ENCODE results near the gene DMBX1.

DNA sequence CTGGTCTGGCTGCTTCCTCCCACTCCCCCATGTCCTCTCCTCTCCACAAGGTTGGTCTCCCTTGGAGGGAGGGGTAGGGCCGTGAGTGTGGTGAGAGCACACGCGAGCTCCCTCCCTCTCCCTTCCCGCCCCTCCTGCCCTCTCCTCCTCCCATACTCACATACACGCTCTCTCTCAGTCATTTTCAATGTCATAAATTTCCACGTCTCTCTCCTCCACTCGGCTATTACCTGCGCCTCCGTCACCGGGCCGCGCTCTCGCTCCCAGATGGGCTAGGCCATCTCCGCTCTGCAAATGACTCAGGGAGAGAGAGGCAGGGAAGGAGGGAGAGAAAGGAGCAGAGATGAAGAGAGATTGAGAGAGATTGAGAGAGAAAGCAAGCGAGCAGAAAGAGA lies 36.7 kb upstream of the DMBX1 start:
- TF ChIP-seq CTCF (IDR thresholded peaks at IDR 0.05; ENCODE audit: low read depth, low read length, poor library complexity, severe bottlenecking): no peak
- TF ChIP-seq EZH2phosphoT487 (IDR thresholded peaks at IDR 0.05; ENCODE audit: borderline replicate concordance, low read length): no peak
